ENCODE results near the gene PRICKLE4. TPM values are rescaled to one million over a fixed set of nuclear protein-coding genes. Genes with fewer than 3 reads are reported as not detected.

PRICKLE4 gene
- total RNA-seq, 1 donor from 2014 or later = not detected

DNA sequence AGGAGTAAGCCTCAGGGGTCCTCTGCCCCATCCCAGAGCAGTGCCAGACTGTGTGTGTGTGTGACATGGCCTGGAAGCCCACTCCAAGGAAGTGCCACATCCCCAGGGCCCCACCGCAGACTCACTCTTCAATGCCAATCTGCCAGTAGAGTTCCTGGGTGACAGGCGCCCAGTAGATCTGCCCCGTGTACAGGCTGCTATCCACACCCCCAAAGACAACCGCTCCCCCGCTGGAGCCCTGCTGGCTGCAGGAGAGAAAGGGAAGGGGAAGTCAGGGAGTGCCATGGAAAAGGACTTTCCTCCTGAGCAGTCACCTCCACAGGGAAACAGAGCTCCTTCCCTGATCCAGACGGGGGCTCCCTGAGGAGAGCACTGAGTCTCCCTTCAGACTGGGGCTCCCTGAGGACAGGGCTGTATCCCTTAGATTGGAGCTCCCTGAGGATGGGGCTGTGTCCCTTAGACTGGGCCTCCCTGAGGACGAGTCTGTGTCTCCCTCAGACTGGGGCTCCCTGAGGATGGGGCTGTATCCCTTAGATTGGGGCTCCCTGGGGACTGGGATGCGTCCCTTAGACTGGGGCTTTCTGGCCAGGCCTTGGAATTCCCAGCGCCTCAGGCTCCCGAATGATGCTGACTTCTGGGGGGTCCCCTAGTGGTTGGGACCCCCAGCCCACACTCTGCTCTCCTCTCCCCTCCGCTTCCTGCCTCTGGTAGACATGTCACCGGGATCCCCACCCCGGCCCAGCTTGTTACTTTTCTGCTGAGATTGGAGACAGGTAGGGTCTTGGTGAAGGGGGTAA, 40.0 kb upstream of the PRICKLE4 start:
- DNase-seq (ENCODE audit: low spot score) = no peak
- Histone ChIP-seq H3K4me3 (no peak overlapping the region), H3K36me3 (no peaks in the 10 kb centered on the region), H3K4me1 (peaks cover 13% of the 10 kb centered on the region), H3K27me3 (no peaks in the 10 kb centered on the region), H3F3A (ENCODE audit: low read depth) (peaks cover 12% of the 10 kb centered on the region), H3K79me2 (ENCODE audit: low read depth) (no peaks in the 10 kb centered on the region), H3K4me2 (no peak overlapping the region), H3K9me3 (ENCODE audit: low read depth) (no peaks in the 10 kb centered on the region), H2AFZ (replicated peaks) (no peak overlapping the region), H3K9ac (no peak overlapping the region), H4K20me1 (ENCODE audit: low read depth) (no peaks in the 10 kb centered on the region), H3K27ac (no peak overlapping the region)
- Mint-ChIP-seq H3K4me1 (peaks cover 14% of the 10 kb centered on the region), H3K4me3 (no peak overlapping the region), H3K9me3 (no peaks in the 10 kb centered on the region), H3K27me3 (ENCODE audit: insufficient read depth, low read depth) (peaks cover 6% of the 10 kb centered on the region), H3K36me3 (no peaks in the 10 kb centered on the region), H3K27ac (no peak overlapping the region)
- TF ChIP-seq, protein P1, sequence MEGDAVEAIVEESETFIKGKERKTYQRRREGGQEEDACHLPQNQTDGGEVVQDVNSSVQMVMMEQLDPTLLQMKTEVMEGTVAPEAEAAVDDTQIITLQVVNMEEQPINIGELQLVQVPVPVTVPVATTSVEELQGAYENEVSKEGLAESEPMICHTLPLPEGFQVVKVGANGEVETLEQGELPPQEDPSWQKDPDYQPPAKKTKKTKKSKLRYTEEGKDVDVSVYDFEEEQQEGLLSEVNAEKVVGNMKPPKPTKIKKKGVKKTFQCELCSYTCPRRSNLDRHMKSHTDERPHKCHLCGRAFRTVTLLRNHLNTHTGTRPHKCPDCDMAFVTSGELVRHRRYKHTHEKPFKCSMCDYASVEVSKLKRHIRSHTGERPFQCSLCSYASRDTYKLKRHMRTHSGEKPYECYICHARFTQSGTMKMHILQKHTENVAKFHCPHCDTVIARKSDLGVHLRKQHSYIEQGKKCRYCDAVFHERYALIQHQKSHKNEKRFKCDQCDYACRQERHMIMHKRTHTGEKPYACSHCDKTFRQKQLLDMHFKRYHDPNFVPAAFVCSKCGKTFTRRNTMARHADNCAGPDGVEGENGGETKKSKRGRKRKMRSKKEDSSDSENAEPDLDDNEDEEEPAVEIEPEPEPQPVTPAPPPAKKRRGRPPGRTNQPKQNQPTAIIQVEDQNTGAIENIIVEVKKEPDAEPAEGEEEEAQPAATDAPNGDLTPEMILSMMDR (IDR thresholded peaks at IDR 0.05) = no peak
- TF ChIP-seq EZH2phosphoT487 (IDR thresholded peaks at IDR 0.05) = no peak
- TF ChIP-seq EZH2 (IDR thresholded peaks at IDR 0.05) = no peak

DNA sequence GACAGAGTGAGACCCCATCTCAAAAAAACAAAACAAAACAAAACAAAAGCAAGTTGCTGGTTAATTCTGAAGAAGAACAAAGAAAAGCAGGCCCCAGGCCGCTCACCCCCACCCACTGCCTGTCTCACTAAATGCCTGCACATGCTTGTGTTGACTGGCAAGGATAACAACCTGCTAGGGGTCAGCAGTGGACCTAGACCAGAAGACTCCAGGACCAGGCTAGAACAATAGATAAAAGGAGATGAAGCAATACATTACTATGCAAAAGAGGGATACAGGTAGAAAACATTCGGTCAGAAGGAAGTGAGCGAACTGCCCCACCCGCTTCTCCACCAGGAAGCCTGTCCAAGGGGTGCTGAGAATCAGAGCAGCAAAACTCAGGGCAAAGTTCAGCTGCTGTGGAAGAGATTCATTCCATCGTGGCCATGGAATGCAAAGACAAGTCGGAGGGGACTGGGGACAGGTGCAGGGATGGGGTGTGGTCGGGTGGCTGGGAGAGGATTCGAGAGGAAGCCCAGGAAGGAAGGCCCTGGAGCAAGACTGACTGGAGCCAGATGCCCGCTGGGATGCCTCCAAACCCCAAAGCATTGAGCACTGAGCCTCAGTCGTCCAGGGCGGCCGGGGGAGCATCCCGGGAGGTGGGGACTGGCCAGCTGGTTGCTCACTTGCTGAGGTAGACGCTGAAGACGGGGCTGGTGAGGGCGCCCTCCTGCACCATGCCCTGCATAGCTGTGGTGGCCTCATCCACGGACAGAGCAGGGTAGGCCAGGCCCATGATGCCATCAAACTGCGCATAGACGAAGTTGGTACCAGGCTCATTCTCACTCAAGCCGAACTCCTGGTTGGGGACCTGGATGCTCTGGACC, 38.7 kb upstream of the PRICKLE4 start:
- no peaks in the 10 kb centered on the region for H3F3A ChIP-seq (ENCODE audit: low read depth)
- H3K27ac Mint-ChIP-seq = no peak overlapping the region
- H3K36me3 Mint-ChIP-seq = no peaks in the 10 kb centered on the region
- no peak overlapping the region for H2AFZ ChIP-seq (replicated peaks)
- H4K20me1 ChIP-seq (ENCODE audit: low read depth) = no peaks in the 10 kb centered on the region
- H3K4me1 Mint-ChIP-seq = peaks cover 2% of the 10 kb centered on the region
- H3K4me2 ChIP-seq = no peak overlapping the region
- H3K27me3 Mint-ChIP-seq (ENCODE audit: insufficient read depth, low read depth) = peaks cover 6% of the 10 kb centered on the region
- H3K9me3 ChIP-seq (ENCODE audit: low read depth) = no peaks in the 10 kb centered on the region
- TF ChIP-seq EZH2phosphoT487 (IDR thresholded peaks at IDR 0.05) (no peak), EZH2 (IDR thresholded peaks at IDR 0.05) (no peak)
- TF ChIP-seq, protein P1 (IDR thresholded peaks at IDR 0.05) = no peak
- no peak overlapping the region for H3K27ac ChIP-seq
- H3K4me1 ChIP-seq = peaks cover 4% of the 10 kb centered on the region
- no peaks in the 10 kb centered on the region for H3K36me3 ChIP-seq
- H3K9ac ChIP-seq = no peak overlapping the region
- H3K27me3 ChIP-seq = no peaks in the 10 kb centered on the region
- no peak overlapping the region for H3K4me3 ChIP-seq
- no peaks in the 10 kb centered on the region for H3K79me2 ChIP-seq (ENCODE audit: low read depth)
- no peaks in the 10 kb centered on the region for H3K9me3 Mint-ChIP-seq
- no peak for DNase-seq (ENCODE audit: low spot score)
- H3K4me3 Mint-ChIP-seq = peak overlapping the region; percentile 31

DNA sequence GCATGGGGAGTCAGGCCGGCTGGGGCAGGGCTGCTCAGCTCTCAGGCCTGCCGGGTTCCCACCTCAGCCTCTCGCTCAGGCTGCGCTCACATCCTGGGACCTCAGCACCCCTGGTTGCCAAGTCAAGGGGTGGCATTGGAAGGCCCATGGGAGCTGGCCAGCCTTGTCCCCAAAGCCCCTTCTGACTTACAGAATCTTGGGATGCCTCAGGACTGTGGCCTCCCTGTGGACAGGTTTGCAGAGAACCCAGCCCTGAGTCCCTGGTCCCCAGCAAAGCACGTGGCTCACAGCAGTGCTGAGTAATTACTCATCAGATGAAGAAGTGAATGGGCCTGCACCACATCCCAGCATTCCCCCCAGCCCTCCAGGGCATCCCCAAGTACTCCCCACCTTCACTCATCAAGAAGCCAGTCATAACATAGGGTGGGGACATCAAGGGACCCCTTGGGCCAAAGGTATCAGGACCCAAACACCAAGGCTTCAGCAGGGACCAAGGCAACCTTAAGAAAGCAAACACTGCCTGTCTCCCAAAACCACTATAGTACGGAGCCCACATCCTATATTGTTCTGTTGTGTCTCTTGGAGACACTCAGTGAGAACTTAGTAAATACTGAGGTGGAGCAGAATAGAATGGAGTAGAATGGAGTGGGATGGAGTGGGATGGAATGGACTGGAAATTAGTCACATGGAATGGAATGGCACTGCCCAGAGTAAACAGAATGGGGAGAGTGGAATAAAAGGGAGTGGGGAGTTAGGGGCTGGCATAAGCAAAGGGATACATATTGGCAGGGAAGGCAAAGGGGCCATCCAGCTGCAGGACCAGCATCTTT, 37.0 kb upstream of the PRICKLE4 start:
- no peak overlapping the region for H3K4me2 ChIP-seq
- H3F3A ChIP-seq (ENCODE audit: low read depth) = no peaks in the 10 kb centered on the region
- Mint-ChIP-seq H3K4me1 (peaks cover 2% of the 10 kb centered on the region), H3K27ac (peak overlapping the region; percentile 17), H3K4me3 (no peak overlapping the region), H3K9me3 (no peaks in the 10 kb centered on the region), H3K36me3 (no peaks in the 10 kb centered on the region), H3K27me3 (ENCODE audit: insufficient read depth, low read depth) (peaks cover 6% of the 10 kb centered on the region)
- no peak overlapping the region for H3K4me3 ChIP-seq
- H3K9me3 ChIP-seq (ENCODE audit: low read depth) = no peaks in the 10 kb centered on the region
- DNase-seq (ENCODE audit: low spot score) = no peak
- no peaks in the 10 kb centered on the region for H4K20me1 ChIP-seq (ENCODE audit: low read depth)
- peaks cover 4% of the 10 kb centered on the region for H3K4me1 ChIP-seq
- no peaks in the 10 kb centered on the region for H3K27me3 ChIP-seq
- no peak overlapping the region for H2AFZ ChIP-seq (replicated peaks)
- no peaks in the 10 kb centered on the region for H3K36me3 ChIP-seq
- H3K9ac ChIP-seq = no peak overlapping the region
- TF ChIP-seq, protein P1 (IDR thresholded peaks at IDR 0.05) = no peak
- TF ChIP-seq EZH2phosphoT487 (IDR thresholded peaks at IDR 0.05) = no peak
- TF ChIP-seq EZH2 (IDR thresholded peaks at IDR 0.05) = no peak
- no peaks in the 10 kb centered on the region for H3K79me2 ChIP-seq (ENCODE audit: low read depth)
- no peak overlapping the region for H3K27ac ChIP-seq

All from neural progenitor cell (in vitro differentiated cells).